Measurements from ENCODE around the gene RPS3.
"Not testable (repeated sequence)": the region's sequence is repeated elsewhere in the genome, so short reads cannot be mapped to it uniquely, and the experiment has no call there.

RPS3 gene

GRCh38 chr11:75371949-75372876, 27.1 kb upstream of the RPS3 start:
- no peak overlapping the region for H3K4me3 ChIP-seq (ENCODE audit: low read depth, low read length)

DNA sequence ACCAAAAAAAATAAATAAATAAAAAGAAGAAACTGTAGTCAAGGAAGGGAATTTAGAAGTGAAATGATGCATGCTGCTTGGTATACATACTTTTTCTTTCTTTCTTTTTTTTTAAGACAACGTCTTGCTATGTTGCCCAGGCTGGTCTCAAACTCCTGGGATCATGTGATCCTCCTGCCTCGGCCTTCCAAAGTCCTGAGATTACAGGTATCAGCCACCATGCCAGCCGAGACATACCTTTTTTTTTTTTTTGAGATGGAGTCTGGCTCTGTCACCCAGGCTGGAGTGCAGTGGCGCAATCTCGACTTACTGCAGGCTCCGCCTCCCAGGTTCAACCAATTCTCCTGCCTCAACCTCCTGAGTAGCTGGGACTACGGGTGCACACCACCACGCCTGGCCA, 26.1 kb upstream of the RPS3 start:
- DNase-seq (ENCODE audit: low read depth): no peak
- H3K4me3 ChIP-seq (ENCODE audit: low read depth, low read length): no peak overlapping the region
- TF ChIP-seq, protein P1, sequence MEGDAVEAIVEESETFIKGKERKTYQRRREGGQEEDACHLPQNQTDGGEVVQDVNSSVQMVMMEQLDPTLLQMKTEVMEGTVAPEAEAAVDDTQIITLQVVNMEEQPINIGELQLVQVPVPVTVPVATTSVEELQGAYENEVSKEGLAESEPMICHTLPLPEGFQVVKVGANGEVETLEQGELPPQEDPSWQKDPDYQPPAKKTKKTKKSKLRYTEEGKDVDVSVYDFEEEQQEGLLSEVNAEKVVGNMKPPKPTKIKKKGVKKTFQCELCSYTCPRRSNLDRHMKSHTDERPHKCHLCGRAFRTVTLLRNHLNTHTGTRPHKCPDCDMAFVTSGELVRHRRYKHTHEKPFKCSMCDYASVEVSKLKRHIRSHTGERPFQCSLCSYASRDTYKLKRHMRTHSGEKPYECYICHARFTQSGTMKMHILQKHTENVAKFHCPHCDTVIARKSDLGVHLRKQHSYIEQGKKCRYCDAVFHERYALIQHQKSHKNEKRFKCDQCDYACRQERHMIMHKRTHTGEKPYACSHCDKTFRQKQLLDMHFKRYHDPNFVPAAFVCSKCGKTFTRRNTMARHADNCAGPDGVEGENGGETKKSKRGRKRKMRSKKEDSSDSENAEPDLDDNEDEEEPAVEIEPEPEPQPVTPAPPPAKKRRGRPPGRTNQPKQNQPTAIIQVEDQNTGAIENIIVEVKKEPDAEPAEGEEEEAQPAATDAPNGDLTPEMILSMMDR (IDR thresholded peaks at IDR 0.05; ENCODE audit: low read depth, low read length, missing control alignments): no peak

More at GRCh38 chr11:75371949-75372876, 27.1 kb upstream of the RPS3 start:
- no peak for DNase-seq (ENCODE audit: low read depth)
- TF ChIP-seq, protein P1 (IDR thresholded peaks at IDR 0.05; ENCODE audit: low read depth, low read length, missing control alignments): no peak

- H3K4me3 ChIP-seq (ENCODE audit: low read depth, low read length): no peak overlapping the region
- DNase-seq (ENCODE audit: low read depth): no peak
- TF ChIP-seq, protein P1 (IDR thresholded peaks at IDR 0.05; ENCODE audit: low read depth, low read length, missing control alignments): no peak
Observed at GRCh38 chr11:75374646-75375045, 24.7 kb upstream of the RPS3 start.

GRCh38 chr11:75375626-75376025, 23.7 kb upstream of the RPS3 start:
- DNase-seq (ENCODE audit: low read depth): no peak
- no peak overlapping the region for H3K4me3 ChIP-seq (ENCODE audit: low read depth, low read length)
- TF ChIP-seq, protein P1 (IDR thresholded peaks at IDR 0.05; ENCODE audit: low read depth, low read length, missing control alignments): no peak

DNA sequence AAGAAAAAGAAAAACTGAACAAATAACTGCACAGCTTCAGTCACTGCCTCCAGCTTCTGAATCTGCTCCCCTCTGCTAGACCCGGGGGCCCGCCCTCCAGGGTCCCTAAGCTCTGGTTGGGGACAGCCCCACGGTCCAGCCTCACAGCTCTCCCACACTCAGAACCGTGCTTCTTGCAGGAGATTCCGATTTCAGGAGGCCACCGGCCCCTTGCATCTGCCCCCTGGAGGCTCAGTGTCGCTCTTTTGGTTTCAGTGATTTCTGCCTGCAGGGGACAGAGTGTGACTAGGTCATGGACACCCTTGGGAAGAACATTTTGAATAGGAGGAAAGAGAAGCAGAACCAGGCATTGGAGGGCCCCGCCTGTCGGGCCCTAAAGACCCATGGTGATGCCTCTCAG, 23.1 kb upstream of the RPS3 start:
- no peak overlapping the region for H3K4me3 ChIP-seq (ENCODE audit: low read depth, low read length)
- TF ChIP-seq, protein P1 (IDR thresholded peaks at IDR 0.05; ENCODE audit: low read depth, low read length, missing control alignments): peak; percentile 10
- no peak for DNase-seq (ENCODE audit: low read depth)

GRCh38 chr11:75378776-75379175, 20.5 kb upstream of the RPS3 start:
- not testable (repeated sequence) for H3K4me3 ChIP-seq (ENCODE audit: low read depth, low read length); DNase-seq (ENCODE audit: low read depth)

DNA sequence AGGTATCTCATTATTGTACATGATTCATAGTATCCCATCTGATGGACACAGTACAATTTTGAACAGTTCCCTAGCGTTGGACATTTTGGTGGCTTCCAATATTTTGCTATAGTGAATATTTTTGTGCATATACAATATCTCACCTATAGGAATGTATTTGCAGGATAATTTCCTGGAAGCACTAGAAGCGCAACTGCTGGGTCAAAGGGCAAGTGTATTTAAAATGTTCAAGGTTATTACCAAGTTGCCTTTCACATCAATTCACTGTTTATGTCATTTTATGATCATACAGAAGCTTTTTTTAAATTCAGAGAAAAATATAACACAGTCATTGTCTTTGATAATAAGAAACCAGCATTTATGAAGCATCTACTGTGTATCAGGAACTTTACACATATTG, 19.1 kb upstream of the RPS3 start:
- DNase-seq (ENCODE audit: low read depth): no peak
- no peak overlapping the region for H3K4me3 ChIP-seq (ENCODE audit: low read depth, low read length)
- TF ChIP-seq, protein P1 (IDR thresholded peaks at IDR 0.05; ENCODE audit: low read depth, low read length, missing control alignments): no peak
